ENCODE measurements around the gene FERMT2. TPM values are rescaled to one million over a fixed set of nuclear protein-coding genes. Genes with fewer than 3 reads are reported as not detected.

The FERMT2 gene
- total and polyA plus RNA-seq, 2 donors (not counting 1 experiment from before 2014, with no cell fraction given), result 0.05 TPM; not detected in 1

DNA sequence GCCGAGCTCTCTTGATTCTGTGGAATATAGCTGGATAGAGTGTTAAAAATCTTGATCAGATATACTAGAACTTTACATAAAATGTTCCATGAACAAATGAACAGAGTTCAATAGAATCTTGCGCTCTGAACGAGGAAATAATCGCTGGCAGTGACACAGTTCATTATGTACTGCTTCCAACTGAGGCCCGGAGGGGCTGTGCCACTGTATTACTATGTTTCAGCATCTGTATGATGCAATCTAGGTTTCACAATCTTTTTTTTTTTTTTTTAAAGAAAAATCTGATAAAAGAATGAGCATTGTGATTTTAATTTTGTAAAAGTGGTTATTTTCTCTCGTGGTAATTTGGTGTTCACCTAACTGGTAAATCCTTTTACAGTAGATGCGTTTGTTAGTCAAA is 77.2 kb downstream of the FERMT2 start:
- H3K27me3 ChIP-seq (replicated peaks in 1 of 4; ENCODE audit: control extremely low read depth in 1 of 4, control insufficient read depth in 3 of 4, insufficient read depth in 4 of 4, low read length in 3 of 4), result no peaks in the 10 kb centered on the region
- H3K4me3 ChIP-seq (ENCODE audit: control extremely low read depth in 1 of 5, extremely low read depth in 1 of 5, insufficient read depth in 1 of 5, low read depth in 2 of 5, low read length in 4 of 5), result no peak overlapping the region
- DNase-seq, result no peak
- Mint-ChIP-seq H3K27ac (no peak overlapping the region), H3K9me3 (ENCODE audit: insufficient read depth) (no peaks in the 10 kb centered on the region), H3K4me3 (no peak overlapping the region), H3K27me3 (peaks cover 7% of the 10 kb centered on the region), H3K4me1 (no peaks in the 10 kb centered on the region)
- no peaks in the 10 kb centered on the region for H4K20me1 ChIP-seq (ENCODE audit: control insufficient read depth, insufficient read depth, low read length, poor library complexity, severe bottlenecking)
- no peak for ATAC-seq (ENCODE audit: low read depth)
- H3K36me3 ChIP-seq (replicated peaks in 1 of 2; ENCODE audit: control extremely low read depth in 1 of 2, control insufficient read depth in 1 of 2, extremely low read depth in 1 of 2, insufficient read depth in 2 of 2, low read length in 1 of 2), result no peaks in the 10 kb centered on the region
- no peaks in the 10 kb centered on the region for H3K79me2 ChIP-seq (ENCODE audit: control insufficient read depth, insufficient read depth, low read length)
- TF ChIP-seq, protein P1, sequence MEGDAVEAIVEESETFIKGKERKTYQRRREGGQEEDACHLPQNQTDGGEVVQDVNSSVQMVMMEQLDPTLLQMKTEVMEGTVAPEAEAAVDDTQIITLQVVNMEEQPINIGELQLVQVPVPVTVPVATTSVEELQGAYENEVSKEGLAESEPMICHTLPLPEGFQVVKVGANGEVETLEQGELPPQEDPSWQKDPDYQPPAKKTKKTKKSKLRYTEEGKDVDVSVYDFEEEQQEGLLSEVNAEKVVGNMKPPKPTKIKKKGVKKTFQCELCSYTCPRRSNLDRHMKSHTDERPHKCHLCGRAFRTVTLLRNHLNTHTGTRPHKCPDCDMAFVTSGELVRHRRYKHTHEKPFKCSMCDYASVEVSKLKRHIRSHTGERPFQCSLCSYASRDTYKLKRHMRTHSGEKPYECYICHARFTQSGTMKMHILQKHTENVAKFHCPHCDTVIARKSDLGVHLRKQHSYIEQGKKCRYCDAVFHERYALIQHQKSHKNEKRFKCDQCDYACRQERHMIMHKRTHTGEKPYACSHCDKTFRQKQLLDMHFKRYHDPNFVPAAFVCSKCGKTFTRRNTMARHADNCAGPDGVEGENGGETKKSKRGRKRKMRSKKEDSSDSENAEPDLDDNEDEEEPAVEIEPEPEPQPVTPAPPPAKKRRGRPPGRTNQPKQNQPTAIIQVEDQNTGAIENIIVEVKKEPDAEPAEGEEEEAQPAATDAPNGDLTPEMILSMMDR (IDR thresholded peaks at IDR 0.05), result no peak
- no peak for TF ChIP-seq EZH2 (IDR thresholded peaks at IDR 0.05; ENCODE audit: borderline replicate concordance, insufficient read depth, low read depth, low read length, poor library complexity, severe bottlenecking)
- no peak overlapping the region for H3K27ac ChIP-seq (ENCODE audit: low read length in 2 of 2)
- no peaks in the 10 kb centered on the region for H3K9me3 ChIP-seq (ENCODE audit: control extremely low read depth in 1 of 3, control insufficient read depth in 2 of 3, insufficient read depth in 1 of 3, low read length in 2 of 3)
- no CpG with 5 or more reads among the region's 7 CpGs for WGBS (ENCODE audit: insufficient coverage)
- CTCF ChIA-PET, result no interaction called here
- no peak overlapping the region for H3K4me2 ChIP-seq (replicated peaks; ENCODE audit: low read depth, low read length, poor library complexity, severe bottlenecking)
- intact Hi-C loops (cut with micrococcal nuclease), result no loop called here
- POLR2A ChIA-PET, result no interaction called here
- H2AFZ ChIP-seq (ENCODE audit: insufficient read depth, low read depth, low read length, poor library complexity, severe bottlenecking), result no peak overlapping the region
- H3K4me1 ChIP-seq (ENCODE audit: control insufficient read depth in 2 of 2, insufficient read depth in 2 of 2, low read length in 2 of 2), result no peaks in the 10 kb centered on the region
- H3K9ac ChIP-seq (ENCODE audit: low read length), result no peak overlapping the region

- Histone ChIP-seq H3K36me3 (replicated peaks in 1 of 2; ENCODE audit: control extremely low read depth in 1 of 2, control insufficient read depth in 1 of 2, extremely low read depth in 1 of 2, insufficient read depth in 2 of 2, low read length in 1 of 2) (no peaks in the 10 kb centered on the region), H3K9ac (ENCODE audit: low read length) (no peak overlapping the region), H3K4me3 (ENCODE audit: control extremely low read depth in 1 of 5, extremely low read depth in 1 of 5, insufficient read depth in 1 of 5, low read depth in 2 of 5, low read length in 4 of 5) (no peak overlapping the region), H3K79me2 (ENCODE audit: control insufficient read depth, insufficient read depth, low read length) (no peaks in the 10 kb centered on the region), H3K27ac (ENCODE audit: low read length in 2 of 2) (no peak overlapping the region), H3K4me2 (replicated peaks; ENCODE audit: low read depth, low read length, poor library complexity, severe bottlenecking) (no peak overlapping the region), H3K27me3 (replicated peaks in 1 of 4; ENCODE audit: control extremely low read depth in 1 of 4, control insufficient read depth in 3 of 4, insufficient read depth in 4 of 4, low read length in 3 of 4) (no peaks in the 10 kb centered on the region), H3K9me3 (ENCODE audit: control extremely low read depth in 1 of 3, control insufficient read depth in 2 of 3, insufficient read depth in 1 of 3, low read length in 2 of 3) (no peaks in the 10 kb centered on the region), H3K4me1 (ENCODE audit: control insufficient read depth in 2 of 2, insufficient read depth in 2 of 2, low read length in 2 of 2) (no peaks in the 10 kb centered on the region), H4K20me1 (ENCODE audit: control insufficient read depth, insufficient read depth, low read length, poor library complexity, severe bottlenecking) (no peaks in the 10 kb centered on the region), H2AFZ (ENCODE audit: insufficient read depth, low read depth, low read length, poor library complexity, severe bottlenecking) (no peak overlapping the region)
- POLR2A ChIA-PET, result no interaction called here
- no peak overlapping the region for H3K27ac Mint-ChIP-seq
- H3K4me1 Mint-ChIP-seq, result no peaks in the 10 kb centered on the region
- no peak overlapping the region for H3K4me3 Mint-ChIP-seq
- CTCF ChIA-PET, result no interaction called here
- no CpG with 5 or more reads among the region's 4 CpGs for WGBS (ENCODE audit: insufficient coverage)
- intact Hi-C loops (cut with micrococcal nuclease), result no loop called here
- DNase-seq (no peak), ATAC-seq (ENCODE audit: low read depth) (no peak)
- TF ChIP-seq, protein P1 (IDR thresholded peaks at IDR 0.05), result no peak
- no peak for TF ChIP-seq EZH2 (IDR thresholded peaks at IDR 0.05; ENCODE audit: borderline replicate concordance, insufficient read depth, low read depth, low read length, poor library complexity, severe bottlenecking)
- H3K9me3 Mint-ChIP-seq (ENCODE audit: insufficient read depth), result no peaks in the 10 kb centered on the region
- peaks cover 7% of the 10 kb centered on the region for H3K27me3 Mint-ChIP-seq
Observed at GRCh38 chr14:52873065-52873464, 77.8 kb downstream of the FERMT2 start.

Data from B cell (primary cell).